Measurements from ENCODE around the gene SNX21. TPM values are rescaled to one million over a fixed set of nuclear protein-coding genes. Genes with fewer than 3 reads are reported as not detected.
A peak's percentile ranks its signal among the peaks of the same experiment; 100 is the strongest.

SNX21 gene
- total and polyA plus RNA-seq, 2 experiments from 2014 or later, result 50.9 to 88.4 TPM

GRCh38 chr20:45857114-45857881 is 23.7 kb downstream of the SNX21 start, which contains the start of the genes ACOT8 and ZSWIM3:
Gene ACOT8, minus strand, starts transcription at chr20:45857392. Its CDS starts 77 bp downstream, at chr20:45857315.
Gene ZSWIM3, plus strand, starts transcription at chr20:45857614. Its CDS starts 212 bp downstream, at chr20:45857826.
- Histone ChIP-seq H3K27ac (peak within 1 kb of the TSS; percentile 57), H3F3A (ENCODE audit: insufficient read depth) (0 out of 2 replicates have a peak, but pooled peaks cover 2% of the 10 kb centered on the region), H3K4me1 (ENCODE audit: insufficient read depth) (peaks cover 18% of the 10 kb centered on the region; the same call in 1 of the 2 replicates), H3K9me2 (ENCODE audit: insufficient read depth) (no peaks in the 10 kb centered on the region), H3K4me2 (ENCODE audit: unreplicated experiment) (peak within 1 kb of the TSS; percentile 96), H4K20me1 (ENCODE audit: insufficient read depth) (no peaks in the 10 kb centered on the region), H3K36me3 (ENCODE audit: low read depth) (no peaks in the 10 kb centered on the region; the same call in 1 of the 2 replicates), H3K9me3 (ENCODE audit: low read depth) (no peaks in the 10 kb centered on the region), H3K27me3 (replicated peaks; ENCODE audit: insufficient read depth) (no peaks in the 10 kb centered on the region), H2AFZ (peak within 1 kb of the TSS; percentile 97), H3K4me3 (peak within 1 kb of the TSS; percentile 99), H3K79me2 (ENCODE audit: insufficient read depth) (peaks cover 44% of the 10 kb centered on the region), H3K9ac (peak within 1 kb of the TSS; percentile 88)
- in situ Hi-C loops (cut with MboI), result no loop called here
- DNase-seq, result peak; percentile 99
- WGBS, 2 experiments (ENCODE audit: low coverage in 1 of 2, low lambda C conversion rate in 2 of 2, missing lambda C conversion rate in 2 of 2), result 1% methylated on average over 30 to 36 of the region's 36 CpGs
- TF ChIP-seq EZH2 (IDR thresholded peaks at IDR 0.05; ENCODE audit: insufficient read depth, poor library complexity, severe bottlenecking) (no peak), EZH2phosphoT487 (IDR thresholded peaks at IDR 0.05; ENCODE audit: insufficient read depth, low read depth) (no peak)

GRCh38 chr20:45857882-45858216 is 24.2 kb downstream of the SNX21 start:
- in situ Hi-C loops (cut with MboI), result no loop called here
- no peak overlapping the region for H3K27ac ChIP-seq
- TF ChIP-seq EZH2phosphoT487 (IDR thresholded peaks at IDR 0.05; ENCODE audit: insufficient read depth, low read depth), result no peak
- TF ChIP-seq EZH2 (IDR thresholded peaks at IDR 0.05; ENCODE audit: insufficient read depth, poor library complexity, severe bottlenecking), result no peak

GRCh38 chr20:45859916-45860315 is 26.3 kb downstream of the SNX21 start:
- TF ChIP-seq EZH2phosphoT487 (IDR thresholded peaks at IDR 0.05; ENCODE audit: insufficient read depth, low read depth), result no peak
- TF ChIP-seq EZH2 (IDR thresholded peaks at IDR 0.05; ENCODE audit: insufficient read depth, poor library complexity, severe bottlenecking), result no peak
- no peaks in the 10 kb centered on the region for H3K36me3 ChIP-seq (ENCODE audit: low read depth)
- no peaks in the 10 kb centered on the region for H3K9me2 ChIP-seq (ENCODE audit: insufficient read depth)
- H2AFZ ChIP-seq, result no peak overlapping the region
- no peaks in the 10 kb centered on the region for H3K27me3 ChIP-seq (replicated peaks; ENCODE audit: insufficient read depth)
- no peak overlapping the region for H3K9ac ChIP-seq
- no peak overlapping the region for H3K27ac ChIP-seq
- no peaks in the 10 kb centered on the region for H3F3A ChIP-seq (ENCODE audit: insufficient read depth)
- peaks cover 18% of the 10 kb centered on the region; the same call in 1 of the 2 replicates for H3K4me1 ChIP-seq (ENCODE audit: insufficient read depth)
- no peak overlapping the region for H3K4me2 ChIP-seq (ENCODE audit: unreplicated experiment)
- no peak for DNase-seq
- in situ Hi-C loops (cut with MboI), result no loop called here
- peaks cover 31% of the 10 kb centered on the region for H3K79me2 ChIP-seq (ENCODE audit: insufficient read depth)
- H3K4me3 ChIP-seq, result no peak overlapping the region
- H3K9me3 ChIP-seq (ENCODE audit: low read depth), result no peaks in the 10 kb centered on the region
- H4K20me1 ChIP-seq (ENCODE audit: insufficient read depth), result no peaks in the 10 kb centered on the region
- WGBS, 2 experiments (ENCODE audit: low coverage in 1 of 2, low lambda C conversion rate in 2 of 2, missing lambda C conversion rate in 2 of 2), result 97 to 100% methylated on average over 5 of the region's 5 CpGs

More at GRCh38 chr20:45857882-45858216, 24.2 kb downstream of the SNX21 start:
- no peaks in the 10 kb centered on the region for H4K20me1 ChIP-seq (ENCODE audit: insufficient read depth)
- H3K9me3 ChIP-seq (ENCODE audit: low read depth), result no peaks in the 10 kb centered on the region
- DNase-seq, result peak; percentile 37
- no peaks in the 10 kb centered on the region for H3F3A ChIP-seq (ENCODE audit: insufficient read depth)
- H3K27me3 ChIP-seq (replicated peaks; ENCODE audit: insufficient read depth), result no peaks in the 10 kb centered on the region
- H3K9ac ChIP-seq, result peak overlapping the region; percentile 63
- H3K79me2 ChIP-seq (ENCODE audit: insufficient read depth), result peaks cover 44% of the 10 kb centered on the region
- H2AFZ ChIP-seq, result peak overlapping the region; percentile 97
- no peaks in the 10 kb centered on the region; the same call in 1 of the 2 replicates for H3K36me3 ChIP-seq (ENCODE audit: low read depth)
- 13 to 38% methylated on average over 5 to 12 of the region's 13 CpGs for WGBS, 2 experiments (ENCODE audit: low coverage in 1 of 2, low lambda C conversion rate in 2 of 2, missing lambda C conversion rate in 2 of 2)
- H3K9me2 ChIP-seq (ENCODE audit: insufficient read depth), result no peaks in the 10 kb centered on the region
- peaks cover 18% of the 10 kb centered on the region; the same call in 1 of the 2 replicates for H3K4me1 ChIP-seq (ENCODE audit: insufficient read depth)
- peak overlapping the region; percentile 99 for H3K4me3 ChIP-seq
- peak overlapping the region; percentile 96 for H3K4me2 ChIP-seq (ENCODE audit: unreplicated experiment)

GRCh38 chr20:45860560-45861220 is 27.1 kb downstream of the SNX21 start:
- Histone ChIP-seq H3K27me3 (replicated peaks; ENCODE audit: insufficient read depth) (no peaks in the 10 kb centered on the region), H2AFZ (no peak overlapping the region), H3K4me2 (ENCODE audit: unreplicated experiment) (no peak overlapping the region), H3K9me3 (ENCODE audit: low read depth) (no peaks in the 10 kb centered on the region), H3F3A (ENCODE audit: insufficient read depth) (no peaks in the 10 kb centered on the region), H4K20me1 (ENCODE audit: insufficient read depth) (no peaks in the 10 kb centered on the region), H3K9me2 (ENCODE audit: insufficient read depth) (no peaks in the 10 kb centered on the region), H3K36me3 (ENCODE audit: low read depth) (no peaks in the 10 kb centered on the region), H3K4me3 (no peak overlapping the region), H3K79me2 (ENCODE audit: insufficient read depth) (peaks cover 24% of the 10 kb centered on the region), H3K27ac (no peak overlapping the region), H3K4me1 (ENCODE audit: insufficient read depth) (peaks cover 18% of the 10 kb centered on the region; the same call in 1 of the 2 replicates), H3K9ac (no peak overlapping the region)
- TF ChIP-seq EZH2phosphoT487 (IDR thresholded peaks at IDR 0.05; ENCODE audit: insufficient read depth, low read depth) (no peak), EZH2 (IDR thresholded peaks at IDR 0.05; ENCODE audit: insufficient read depth, poor library complexity, severe bottlenecking) (no peak)
- DNase-seq, result no peak
- 63 to 75% methylated on average over 7 of the region's 7 CpGs for WGBS, 2 experiments (ENCODE audit: low coverage in 1 of 2, low lambda C conversion rate in 2 of 2, missing lambda C conversion rate in 2 of 2)
- in situ Hi-C loops (cut with MboI), result no loop called here

Measured in GM23248 (cell line).